Tibial nerve (tissue), 3 donors: ENCODE data around the gene DCANP1.

ENCODE experiments used
- POLR2A ChIP-seq, 2 donors: fragments of 450-650 bp; IDR thresholded peaks; one replicate each; pipeline ENCODE4 v1.6.1; 2017; ENCODE audit warnings: antibody characterized with exemption in 2 of 2, mild to moderate bottlenecking in 2 of 2, moderate library complexity in 2 of 2
- TF ChIP-seq, protein P1 (sequence below), 5 experiments: fragments of 200-600 bp in 3 of 5; fragments of 450-650 bp in 2 of 5; sonication (generic) in 3 of 5; IDR thresholded peaks; one replicate each; pipeline ENCODE4 v1.5.1; 2016 to 2019; ENCODE audit warnings: antibody characterized with exemption in 5 of 5, mild to moderate bottlenecking in 3 of 5, moderate library complexity in 2 of 5

DNA sequence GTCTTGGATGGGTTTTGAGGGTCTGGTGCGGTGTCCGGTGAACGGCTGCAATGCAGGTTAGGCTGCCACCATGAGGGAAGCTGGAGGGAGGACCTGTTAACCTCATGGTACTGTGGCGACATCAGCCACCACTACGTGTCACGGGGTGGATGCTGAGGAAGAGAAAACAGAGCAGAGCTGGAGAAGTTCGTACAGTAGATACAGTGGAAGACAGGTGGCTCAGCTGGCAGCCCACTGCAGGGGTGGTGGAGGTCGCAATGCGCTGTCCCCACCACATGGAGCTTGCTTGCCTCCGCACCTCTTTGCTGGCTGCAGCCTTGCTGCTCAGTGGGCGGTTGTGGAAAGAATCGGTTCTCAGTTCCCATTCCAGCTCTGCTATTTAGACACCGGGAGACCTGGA is 2.8 kb downstream of the DCANP1 start:
- TF ChIP-seq, protein P1, sequence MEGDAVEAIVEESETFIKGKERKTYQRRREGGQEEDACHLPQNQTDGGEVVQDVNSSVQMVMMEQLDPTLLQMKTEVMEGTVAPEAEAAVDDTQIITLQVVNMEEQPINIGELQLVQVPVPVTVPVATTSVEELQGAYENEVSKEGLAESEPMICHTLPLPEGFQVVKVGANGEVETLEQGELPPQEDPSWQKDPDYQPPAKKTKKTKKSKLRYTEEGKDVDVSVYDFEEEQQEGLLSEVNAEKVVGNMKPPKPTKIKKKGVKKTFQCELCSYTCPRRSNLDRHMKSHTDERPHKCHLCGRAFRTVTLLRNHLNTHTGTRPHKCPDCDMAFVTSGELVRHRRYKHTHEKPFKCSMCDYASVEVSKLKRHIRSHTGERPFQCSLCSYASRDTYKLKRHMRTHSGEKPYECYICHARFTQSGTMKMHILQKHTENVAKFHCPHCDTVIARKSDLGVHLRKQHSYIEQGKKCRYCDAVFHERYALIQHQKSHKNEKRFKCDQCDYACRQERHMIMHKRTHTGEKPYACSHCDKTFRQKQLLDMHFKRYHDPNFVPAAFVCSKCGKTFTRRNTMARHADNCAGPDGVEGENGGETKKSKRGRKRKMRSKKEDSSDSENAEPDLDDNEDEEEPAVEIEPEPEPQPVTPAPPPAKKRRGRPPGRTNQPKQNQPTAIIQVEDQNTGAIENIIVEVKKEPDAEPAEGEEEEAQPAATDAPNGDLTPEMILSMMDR (IDR thresholded peaks at IDR 0.05): no peak
- TF ChIP-seq POLR2A (IDR thresholded peaks at IDR 0.05): no peak
